A549 treated with CORT108297 at 1 μM for 4 hours (cell line): Measurements from ENCODE around the gene LSM5. TPM values are rescaled to one million over a fixed set of nuclear protein-coding genes. Genes with fewer than 3 reads are reported as not detected.

ENCODE experiments used
- total RNA-seq: library from RNA; stranded (reverse); fragments of 200-300 nt; extraction: Qiagen RNA extraction; gene quantifications from 5 replicates; pipeline ENCODE4 v1.2.3, GENCODE V29; 2022

LSM5 gene
- 90.9 to 112 TPM (median 98.9 TPM) in 5 replicates for total RNA-seq

GRCh38 chr7:32490127-32490796 is at the start of gene LSM5:
TSS of gene LSM5 (minus strand) at chr7:32490380. CDS start at chr7:32490365, 15 bp downstream.

GRCh38 chr7:32495298-32496051 is 5.3 kb upstream of the LSM5 start, which contains the start of gene AVL9:
TSS of gene AVL9 (plus strand) at chr7:32495489. CDS start at chr7:32495710, 221 bp downstream.

Other genes with a start within 250 kb of the LSM5 start
- 23.1 to 32.3 TPM (median 28.2 TPM) in 5 replicates for gene AVL9, start 5.1 kb upstream of the LSM5 start, total RNA-seq